ENCODE data around the gene A4GALT. TPM values are rescaled to one million over a fixed set of nuclear protein-coding genes. Genes with fewer than 3 reads are reported as not detected.
A peak's percentile ranks its signal among the peaks of the same experiment; 100 is the strongest.
"Not testable (repeated sequence)": the region's sequence is repeated elsewhere in the genome, so short reads cannot be mapped to it uniquely, and the experiment has no call there.

The A4GALT gene
- total RNA-seq, 4 donors from 2014 or later, result 6.2 to 17.3 (median 9.1) TPM

GRCh38 chr22:42679691-42680090 lies 41.0 kb downstream of the A4GALT start:
- H3K27ac ChIP-seq, result no peak overlapping the region
- DNase-seq, result no peak
- H3K4me1 ChIP-seq, result peaks cover 0 to 24% (median 4%) of the 10 kb centered on the region in 4 donors
- no peak overlapping the region for H3K4me3 ChIP-seq
- peaks cover 0 to 8% (median 0%) of the 10 kb centered on the region in 4 donors for H3K9me3 ChIP-seq
- H3K27me3 ChIP-seq, result no peaks in the 10 kb centered on the region
- no peaks in the 10 kb centered on the region for H3K36me3 ChIP-seq
- no peak for TF ChIP-seq POLR2A (IDR thresholded peaks at IDR 0.05)
- no peak for TF ChIP-seq CTCF (IDR thresholded peaks at IDR 0.05)

GRCh38 chr22:42678894-42679293 lies 41.8 kb downstream of the A4GALT start:
- H3K36me3 ChIP-seq, result no peaks in the 10 kb centered on the region
- peaks cover 0 to 8% (median 0%) of the 10 kb centered on the region in 4 donors for H3K9me3 ChIP-seq
- H3K4me1 ChIP-seq, result peaks cover 0 to 20% (median 4%) of the 10 kb centered on the region in 4 donors
- H3K27ac ChIP-seq, result no peak overlapping the region
- TF ChIP-seq POLR2A (IDR thresholded peaks at IDR 0.05) (no peak), CTCF (IDR thresholded peaks at IDR 0.05) (no peak)
- no peaks in the 10 kb centered on the region for H3K27me3 ChIP-seq
- no peak overlapping the region for H3K4me3 ChIP-seq
- no peak for DNase-seq

- H3K9me3 ChIP-seq, H3K27me3 ChIP-seq, H3K27ac ChIP-seq, DNase-seq, H3K4me3 ChIP-seq, H3K36me3 ChIP-seq: not testable (repeated sequence)
- peaks cover 0 to 11% (median 2%) of the 10 kb centered on the region in 4 donors for H3K4me1 ChIP-seq
Observed at GRCh38 chr22:42677936-42678335, 42.7 kb downstream of the A4GALT start.

GRCh38 chr22:42676059-42676607 lies 44.5 kb downstream of the A4GALT start:
- peaks cover 0 to 8% (median 0%) of the 10 kb centered on the region in 4 donors for H3K9me3 ChIP-seq
- no peaks in the 10 kb centered on the region for H3K27me3 ChIP-seq
- no peak overlapping the region for H3K4me3 ChIP-seq
- TF ChIP-seq POLR2A (IDR thresholded peaks at IDR 0.05), result no peak
- no peak for DNase-seq
- H3K4me1 ChIP-seq, result peaks cover 0 to 2% (median under 1%) of the 10 kb centered on the region in 4 donors
- no peaks in the 10 kb centered on the region for H3K36me3 ChIP-seq
- H3K27ac ChIP-seq, result peak overlapping the region; percentile 52 to 68 (median 65)

GRCh38 chr22:42673898-42674401 lies 46.7 kb downstream of the A4GALT start:
- Histone ChIP-seq H3K27me3 (no peaks in the 10 kb centered on the region), H3K9me3 (peaks cover 0 to 7% (median 0%) of the 10 kb centered on the region in 4 donors), H3K27ac (peak overlapping the region in 1 of 4 donors; percentile 22), H3K4me1 (peaks cover 0 to 5% (median 2%) of the 10 kb centered on the region in 4 donors), H3K4me3 (no peak overlapping the region), H3K36me3 (no peaks in the 10 kb centered on the region)
- DNase-seq, result no peak
- TF ChIP-seq POLR2A (IDR thresholded peaks at IDR 0.05) (no peak), CTCF (IDR thresholded peaks at IDR 0.05) (no peak)

- not testable (repeated sequence) for H3K27me3 ChIP-seq, H3K4me1 ChIP-seq, H3K36me3 ChIP-seq, H3K9me3 ChIP-seq, H3K27ac ChIP-seq, H3K4me3 ChIP-seq, DNase-seq
Observed at GRCh38 chr22:42673071-42673470, 47.6 kb downstream of the A4GALT start.

- TF ChIP-seq CTCF (IDR thresholded peaks at IDR 0.05), result no peak
- no peak for TF ChIP-seq POLR2A (IDR thresholded peaks at IDR 0.05)
- no peak overlapping the region for H3K27ac ChIP-seq
- no peaks in the 10 kb centered on the region for H3K27me3 ChIP-seq
- no peaks in the 10 kb centered on the region for H3K36me3 ChIP-seq
- no peaks in the 10 kb centered on the region for H3K9me3 ChIP-seq
- H3K4me1 ChIP-seq, result peaks cover 0 to 5% (median 2%) of the 10 kb centered on the region in 4 donors
- peak in 2 of 3 donors; percentile 51 to 65 for DNase-seq
- H3K4me3 ChIP-seq, result no peak overlapping the region
Observed at GRCh38 chr22:42670921-42671709, 49.6 kb downstream of the A4GALT start.
